Measurements from ENCODE around the gene ATAD3A.

The ATAD3A gene

GRCh38 chr1:1559066-1559465 is 47.1 kb downstream of the ATAD3A start:
- H3K36me3 ChIP-seq = peaks cover 50% of the 10 kb centered on the region
- no peak overlapping the region for H3K4me3 ChIP-seq (ENCODE audit: low read depth, low read length)
- TF ChIP-seq CTCF (IDR thresholded peaks at IDR 0.05; ENCODE audit: low read depth, low read length) = no peak
- no peaks in the 10 kb centered on the region for H3K27me3 ChIP-seq
- DNase-seq = no peak
- peaks cover 7% of the 10 kb centered on the region for H3K4me1 ChIP-seq
- no peaks in the 10 kb centered on the region for H3K9me3 ChIP-seq

- no peak overlapping the region for H3K4me3 ChIP-seq (ENCODE audit: low read depth, low read length)
- no peak for TF ChIP-seq CTCF (IDR thresholded peaks at IDR 0.05; ENCODE audit: low read depth, low read length)
- no peaks in the 10 kb centered on the region for H3K9me3 ChIP-seq
- peaks cover 61% of the 10 kb centered on the region for H3K36me3 ChIP-seq
- no peaks in the 10 kb centered on the region for H3K27me3 ChIP-seq
- peaks cover 1% of the 10 kb centered on the region for H3K4me1 ChIP-seq
- DNase-seq = no peak
Observed at GRCh38 chr1:1560178-1560577, 48.2 kb downstream of the ATAD3A start.

- Histone ChIP-seq H3K27me3 (no peaks in the 10 kb centered on the region), H3K36me3 (peaks cover 69% of the 10 kb centered on the region), H3K4me1 (no peaks in the 10 kb centered on the region), H3K9me3 (no peaks in the 10 kb centered on the region), H3K4me3 (ENCODE audit: low read depth, low read length) (no peak overlapping the region)
- DNase-seq = no peak
- no peak for TF ChIP-seq CTCF (IDR thresholded peaks at IDR 0.05; ENCODE audit: low read depth, low read length)
Observed at GRCh38 chr1:1561801-1562470, 50.0 kb downstream of the ATAD3A start.

GRCh38 chr1:1562556-1563195 is 50.7 kb downstream of the ATAD3A start:
- Histone ChIP-seq H3K9me3 (no peaks in the 10 kb centered on the region), H3K27me3 (no peaks in the 10 kb centered on the region), H3K36me3 (peaks cover 75% of the 10 kb centered on the region), H3K4me3 (ENCODE audit: low read depth, low read length) (no peak overlapping the region), H3K4me1 (no peaks in the 10 kb centered on the region)
- DNase-seq = peak; percentile 80
- no peak for TF ChIP-seq CTCF (IDR thresholded peaks at IDR 0.05; ENCODE audit: low read depth, low read length)

- Histone ChIP-seq H3K9me3 (no peaks in the 10 kb centered on the region), H3K4me3 (ENCODE audit: low read depth, low read length) (no peak overlapping the region), H3K4me1 (no peaks in the 10 kb centered on the region), H3K27me3 (no peaks in the 10 kb centered on the region), H3K36me3 (peaks cover 80% of the 10 kb centered on the region)
- no peak for DNase-seq
- TF ChIP-seq CTCF (IDR thresholded peaks at IDR 0.05; ENCODE audit: low read depth, low read length) = no peak
Observed at GRCh38 chr1:1563688-1564087, 51.7 kb downstream of the ATAD3A start.

- H3K27me3 ChIP-seq = no peaks in the 10 kb centered on the region
- no peak for DNase-seq
- no peak for TF ChIP-seq CTCF (IDR thresholded peaks at IDR 0.05; ENCODE audit: low read depth, low read length)
- H3K4me3 ChIP-seq (ENCODE audit: low read depth, low read length) = no peak overlapping the region
- H3K36me3 ChIP-seq = peaks cover 86% of the 10 kb centered on the region
- no peaks in the 10 kb centered on the region for H3K9me3 ChIP-seq
- H3K4me1 ChIP-seq = no peaks in the 10 kb centered on the region
Observed at GRCh38 chr1:1564268-1564667, 52.3 kb downstream of the ATAD3A start.
